ENCODE results near the gene ERO1B.
"Not testable (repeated sequence)": the region's sequence is repeated elsewhere in the genome, so short reads cannot be mapped to it uniquely, and the experiment has no call there.

GRCh38 chr1:236186471-236186870, 95.3 kb downstream of the ERO1B start:
- not testable (repeated sequence) for TF ChIP-seq EZH2 (IDR thresholded peaks at IDR 0.05); POLR2AphosphoS5 (IDR thresholded peaks at IDR 0.05; ENCODE audit: borderline replicate concordance, low read depth, low read length); FOXP2 (optimal IDR thresholded peaks at IDR 0.05; ENCODE audit: control extremely low read depth, extremely low read length, insufficient read depth)

Measured in SK-N-MC (cell line).